ENCODE measurements around the gene PHLDB1. TPM values are rescaled to one million over a fixed set of nuclear protein-coding genes. Genes with fewer than 3 reads are reported as not detected.

Gene PHLDB1
- total RNA-seq, 1 donor from 2014 or later = 120 TPM

DNA sequence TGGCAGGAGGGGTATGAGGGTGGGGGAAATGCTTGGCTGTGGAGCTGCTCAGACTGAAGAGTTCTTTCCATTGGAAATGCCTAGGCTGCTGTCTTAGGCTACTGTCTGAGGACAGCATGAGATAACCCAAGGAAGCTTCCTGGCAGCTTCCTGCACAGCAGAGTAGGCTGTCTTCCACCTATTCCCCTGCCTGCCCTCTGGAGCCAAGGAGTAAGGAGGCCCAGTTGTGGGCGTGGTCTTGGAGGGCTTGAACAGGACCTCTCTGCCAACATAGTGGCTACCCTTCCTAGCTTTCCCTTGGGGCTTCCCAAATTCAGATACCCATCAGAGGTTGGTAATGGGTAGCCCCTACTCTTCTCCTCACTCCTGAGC is 25.9 kb downstream of the PHLDB1 start:
- Mint-ChIP-seq H3K36me3 (ENCODE audit: low read depth) (peaks cover 8% of the 10 kb centered on the region), H3K4me3 (peak overlapping the region; percentile 19), H3K27me3 (ENCODE audit: low read depth) (no peaks in the 10 kb centered on the region), H3K9me3 (no peaks in the 10 kb centered on the region), H3K27ac (ENCODE audit: unreplicated experiment) (no peak overlapping the region), H3K4me1 (peaks cover 23% of the 10 kb centered on the region)
- TF ChIP-seq, protein P1, sequence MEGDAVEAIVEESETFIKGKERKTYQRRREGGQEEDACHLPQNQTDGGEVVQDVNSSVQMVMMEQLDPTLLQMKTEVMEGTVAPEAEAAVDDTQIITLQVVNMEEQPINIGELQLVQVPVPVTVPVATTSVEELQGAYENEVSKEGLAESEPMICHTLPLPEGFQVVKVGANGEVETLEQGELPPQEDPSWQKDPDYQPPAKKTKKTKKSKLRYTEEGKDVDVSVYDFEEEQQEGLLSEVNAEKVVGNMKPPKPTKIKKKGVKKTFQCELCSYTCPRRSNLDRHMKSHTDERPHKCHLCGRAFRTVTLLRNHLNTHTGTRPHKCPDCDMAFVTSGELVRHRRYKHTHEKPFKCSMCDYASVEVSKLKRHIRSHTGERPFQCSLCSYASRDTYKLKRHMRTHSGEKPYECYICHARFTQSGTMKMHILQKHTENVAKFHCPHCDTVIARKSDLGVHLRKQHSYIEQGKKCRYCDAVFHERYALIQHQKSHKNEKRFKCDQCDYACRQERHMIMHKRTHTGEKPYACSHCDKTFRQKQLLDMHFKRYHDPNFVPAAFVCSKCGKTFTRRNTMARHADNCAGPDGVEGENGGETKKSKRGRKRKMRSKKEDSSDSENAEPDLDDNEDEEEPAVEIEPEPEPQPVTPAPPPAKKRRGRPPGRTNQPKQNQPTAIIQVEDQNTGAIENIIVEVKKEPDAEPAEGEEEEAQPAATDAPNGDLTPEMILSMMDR (conservative IDR thresholded peaks at IDR 0.05) = no peak
- DNase-seq (ENCODE audit: low read depth, low spot score) = no peak

DNA sequence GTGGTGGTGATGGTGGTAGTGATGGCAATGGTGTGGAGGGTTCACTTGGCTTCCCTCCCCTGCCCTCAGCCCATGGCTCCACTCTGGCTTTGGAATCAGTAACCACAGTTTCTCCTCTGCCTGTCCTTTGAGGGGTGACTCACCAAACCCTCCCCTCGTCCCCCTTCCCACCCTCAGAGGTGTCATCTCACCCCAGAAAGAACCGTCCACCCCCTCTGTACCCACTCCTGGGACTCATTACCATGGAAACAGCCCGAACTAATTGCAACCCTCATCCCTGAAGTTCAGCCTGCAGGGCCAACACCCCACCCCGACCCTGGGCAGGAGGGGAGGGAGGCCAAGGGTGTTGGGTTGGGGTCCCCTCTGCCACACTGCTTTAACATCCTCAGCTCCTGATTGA is 26.6 kb downstream of the PHLDB1 start:
- TF ChIP-seq, protein P1 (conservative IDR thresholded peaks at IDR 0.05) = no peak
- no peak for DNase-seq (ENCODE audit: low read depth, low spot score)
- Mint-ChIP-seq H3K9me3 (no peaks in the 10 kb centered on the region), H3K36me3 (ENCODE audit: low read depth) (peaks cover 8% of the 10 kb centered on the region), H3K27me3 (ENCODE audit: low read depth) (no peaks in the 10 kb centered on the region), H3K4me1 (peaks cover 23% of the 10 kb centered on the region), H3K27ac (ENCODE audit: unreplicated experiment) (no peak overlapping the region), H3K4me3 (peak overlapping the region; percentile 31)

DNA sequence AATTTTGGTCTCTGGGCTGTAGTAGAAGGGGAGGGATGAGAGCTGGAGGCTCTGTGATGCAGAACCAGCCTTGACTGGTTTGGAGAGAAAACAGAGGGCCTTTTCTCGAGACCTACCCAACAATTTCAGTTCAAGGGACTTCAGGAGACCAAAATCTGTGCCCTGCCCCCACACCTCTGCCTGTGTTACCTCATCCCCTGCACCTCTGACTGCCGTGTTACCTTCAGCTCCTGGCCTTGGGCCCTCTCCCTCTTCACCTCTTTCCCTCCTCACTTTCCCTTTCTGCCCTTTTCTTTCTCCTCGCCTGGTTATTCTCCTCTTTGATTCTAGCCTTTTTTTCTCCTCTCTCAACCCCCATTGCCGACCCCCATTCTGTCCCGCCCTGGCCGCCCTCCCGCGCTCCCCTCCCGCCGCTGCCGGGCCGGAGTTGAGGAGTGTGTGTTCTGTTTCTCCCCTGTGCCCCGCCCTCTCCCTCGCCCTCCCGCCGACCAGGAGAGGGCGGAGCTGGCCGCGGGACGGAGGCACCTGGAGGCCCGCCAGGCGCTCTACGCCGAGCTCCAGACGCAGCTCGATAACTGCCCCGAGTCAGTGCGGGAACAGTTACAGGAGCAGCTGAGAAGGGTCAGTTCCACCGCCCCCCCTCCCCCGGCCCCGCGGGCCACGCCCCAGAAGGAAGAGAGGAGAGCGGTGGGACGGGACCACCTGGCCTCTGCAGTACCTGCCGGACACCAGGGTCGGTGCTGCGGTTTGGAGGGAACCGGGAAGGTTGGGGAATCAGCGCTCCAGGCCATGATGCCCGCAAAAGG is 27.2 kb downstream of the PHLDB1 start:
- no peaks in the 10 kb centered on the region for H3K9me3 Mint-ChIP-seq
- DNase-seq (ENCODE audit: low read depth, low spot score) = no peak
- peak overlapping the region; percentile 31 for H3K4me3 Mint-ChIP-seq
- peaks cover 8% of the 10 kb centered on the region for H3K36me3 Mint-ChIP-seq (ENCODE audit: low read depth)
- TF ChIP-seq, protein P1 (conservative IDR thresholded peaks at IDR 0.05) = peak; percentile 34
- no peaks in the 10 kb centered on the region for H3K27me3 Mint-ChIP-seq (ENCODE audit: low read depth)
- peak overlapping the region; percentile 57 for H3K27ac Mint-ChIP-seq (ENCODE audit: unreplicated experiment)
- H3K4me1 Mint-ChIP-seq = peaks cover 23% of the 10 kb centered on the region

DNA sequence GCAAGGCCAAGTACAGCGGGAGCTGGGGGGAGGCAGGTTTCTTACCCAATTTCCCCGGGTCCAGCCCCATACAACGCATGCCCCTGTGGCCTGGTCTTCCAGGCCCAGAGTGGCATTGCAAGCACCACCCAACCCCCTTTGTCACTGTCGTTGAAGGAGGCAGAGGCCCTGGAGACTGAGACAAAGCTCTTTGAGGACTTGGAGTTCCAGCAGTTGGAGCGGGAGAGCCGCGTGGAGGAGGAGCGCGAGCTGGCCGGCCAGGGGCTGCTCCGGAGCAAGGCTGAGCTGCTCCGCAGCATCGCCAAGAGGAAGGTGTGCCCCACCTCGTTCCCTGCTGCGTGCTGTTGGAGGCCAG is 27.8 kb downstream of the PHLDB1 start:
- Mint-ChIP-seq H3K4me3 (no peak overlapping the region), H3K27ac (ENCODE audit: unreplicated experiment) (no peak overlapping the region), H3K4me1 (peaks cover 23% of the 10 kb centered on the region), H3K27me3 (ENCODE audit: low read depth) (no peaks in the 10 kb centered on the region), H3K36me3 (ENCODE audit: low read depth) (peaks cover 10% of the 10 kb centered on the region), H3K9me3 (no peaks in the 10 kb centered on the region)
- DNase-seq (ENCODE audit: low read depth, low spot score) = no peak
- TF ChIP-seq, protein P1 (conservative IDR thresholded peaks at IDR 0.05) = no peak

DNA sequence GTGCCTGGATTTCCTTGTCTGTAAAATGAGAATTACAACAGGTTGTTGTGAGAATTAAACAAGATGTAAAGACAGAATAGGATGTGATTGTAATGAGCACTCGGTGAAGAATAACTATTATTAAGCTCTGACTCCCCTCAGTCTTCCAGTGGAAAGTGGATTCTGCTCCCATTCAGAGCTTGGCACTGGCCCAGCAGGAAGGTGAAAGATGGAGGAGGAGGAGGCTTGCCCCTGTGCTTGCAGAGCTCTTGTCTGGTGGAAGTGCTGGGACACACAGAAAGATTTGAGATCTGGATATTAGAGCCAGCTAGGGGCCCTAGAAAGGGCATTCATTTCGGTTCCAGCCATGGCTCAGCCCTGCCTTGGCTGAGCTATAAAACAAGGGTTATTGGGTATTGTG is 28.2 kb downstream of the PHLDB1 start:
- Mint-ChIP-seq H3K27me3 (ENCODE audit: low read depth) (no peaks in the 10 kb centered on the region), H3K27ac (ENCODE audit: unreplicated experiment) (no peak overlapping the region), H3K4me1 (peaks cover 23% of the 10 kb centered on the region), H3K4me3 (no peak overlapping the region), H3K36me3 (ENCODE audit: low read depth) (peaks cover 10% of the 10 kb centered on the region), H3K9me3 (no peaks in the 10 kb centered on the region)
- TF ChIP-seq, protein P1 (conservative IDR thresholded peaks at IDR 0.05) = no peak
- DNase-seq (ENCODE audit: low read depth, low spot score) = no peak

All from neural crest cell (in vitro differentiated cells).